Measurements from ENCODE around the gene MMEL1. TPM values are rescaled to one million over a fixed set of nuclear protein-coding genes. Genes with fewer than 3 reads are reported as not detected.

The MMEL1 gene
- total and polyA plus RNA-seq, 2 of the 13 experiments (the other 11 are each of a cell fraction or from before 2014, with no cell fraction given): 0.48 TPM; not detected in 1

DNA sequence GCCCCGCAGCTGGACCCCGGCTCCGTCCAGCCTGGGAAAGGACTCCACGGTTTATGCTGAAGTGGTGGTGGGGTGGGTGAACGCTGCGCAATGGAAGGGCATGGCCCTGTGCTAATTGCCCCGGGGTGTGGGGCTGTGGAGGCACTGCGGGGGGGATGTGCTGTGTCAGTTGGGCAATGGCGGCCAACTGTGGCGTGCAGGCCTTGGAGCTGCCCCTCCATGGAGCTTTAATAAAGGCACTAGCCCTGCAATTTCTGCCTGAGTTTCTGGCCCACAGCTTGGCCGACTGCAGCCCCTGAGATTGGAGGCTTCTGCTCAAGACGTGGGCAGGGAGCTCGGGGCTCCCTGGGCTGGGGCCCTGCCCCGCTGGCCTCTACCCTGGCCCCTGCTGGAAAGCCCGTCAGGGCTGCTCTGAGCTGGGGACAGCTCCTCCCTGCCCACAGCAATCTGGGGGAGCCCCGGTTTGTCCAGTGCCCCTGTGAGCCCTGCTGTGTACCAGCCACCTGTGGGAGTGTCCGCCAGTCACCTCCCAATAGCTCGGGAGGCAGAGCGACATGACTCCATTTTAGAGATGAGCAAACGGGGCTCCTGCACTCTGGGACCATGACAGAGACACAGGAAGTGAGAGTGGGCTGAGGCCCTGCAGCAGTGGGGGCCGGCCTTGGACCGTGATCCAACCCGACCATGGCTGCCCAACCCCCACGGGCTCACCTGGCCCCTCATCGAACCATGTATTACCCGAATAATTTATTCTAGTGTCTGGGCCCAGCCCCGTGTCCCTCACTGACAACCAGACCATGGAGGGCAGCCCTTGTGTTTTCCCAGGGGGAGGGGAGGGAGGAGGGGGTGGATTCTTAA is 85.4 kb downstream of the MMEL1 start (continued):
- TF ChIP-seq LCORL (IDR thresholded peaks at IDR 0.05) (no peak), LCORL (CRISPR knock-in tag; IDR thresholded peaks at IDR 0.05) (0 out of 2 replicates have a peak, but pooled peaks have one; percentile 6), ZNF670 (CRISPR knock-in tag; IDR thresholded peaks at IDR 0.05; ENCODE audit: borderline replicate concordance) (peak; percentile 79; the same call in 1 of the 2 replicates), ZNF331 (CRISPR knock-in tag; IDR thresholded peaks at IDR 0.05) (no peak), PHF8 (CRISPR knock-in tag; IDR thresholded peaks at IDR 0.05) (0 out of 2 replicates have a peak, but pooled peaks have one; percentile 10), ZNF883 (CRISPR knock-in tag; IDR thresholded peaks at IDR 0.05; ENCODE audit: not compliant biosample characterization) (no peak)

GRCh38 chr1:2546515-2547209 is 86.2 kb downstream of the MMEL1 start:
- peak; percentile 56 for ATAC-seq
- BruUV-seq (replicated peaks): TSS peak; percentile 79
- ChIA-PET POLR2A (interaction anchor here (0.6 to 3.4 kb wide), 20 partner anchors 9 to 1308 kb away, joined by 3 to 38 read pairs (median 5); partner anchors contain the start of genes MORN1, PANK4, PEX10 and PRXL2B), CTCF (ENCODE audit: low intra/inter-chr PET ratio, low total read pairs) (interaction anchor here (2.0 kb wide), 1 partner anchor 133 kb away, joined by 18 read pairs; no protein-coding TSS in a partner anchor)
- Histone ChIP-seq H3K9ac (ENCODE audit: insufficient read depth, low read depth, low read length) (peak overlapping the region; percentile 76), H4K20me1 (ENCODE audit: insufficient read depth, low read length) (no peaks in the 10 kb centered on the region), H3K27ac (ENCODE audit: extremely low read length, insufficient read depth, low read length) (peak overlapping the region; percentile 51), H3K9me3 (ENCODE audit: low read length) (no peaks in the 10 kb centered on the region), H2AFZ (ENCODE audit: low read length) (no peak overlapping the region), H3K4me2 (ENCODE audit: low read depth, low read length) (peak overlapping the region; percentile 85), H3K36me3 (replicated peaks in 1 of 2; ENCODE audit: control insufficient read depth in 1 of 2, insufficient read depth in 2 of 2, low read length in 2 of 2) (no peaks in the 10 kb centered on the region), H3K79me2 (ENCODE audit: insufficient read depth, low read length) (no peaks in the 10 kb centered on the region), H3K4me3 (replicated peaks in 1 of 3; ENCODE audit: insufficient read depth in 1 of 3, low read depth in 2 of 3, low read length in 3 of 3) (peak overlapping the region; percentile 61 to 80 (median 64)), H3K4me1 (ENCODE audit: insufficient read depth, low read length) (peaks cover 82% of the 10 kb centered on the region), H3K27me3 (ENCODE audit: control insufficient read depth in 1 of 2, insufficient read depth in 2 of 2, low read length in 2 of 2) (peaks cover 4 to 6% of the 10 kb centered on the region in 2 experiments; a peak in 2 of 5 replicates)
- DNase-seq (ENCODE audit: low spot score): peak; percentile 75
- peak; percentile 15 for FAIRE-seq
- intact Hi-C loops (cut with micrococcal nuclease; ENCODE audit: unreplicated experiment) (loop anchor here (2.0 kb wide), 1 partner anchor 20 kb away; the partner anchor contains the start of gene PANK4), in situ Hi-C loops (cut with HindIII; ENCODE audit: extremely low pct_ligation_motif_present, low pct_unique_long_range_greater_than_20kb) (loop anchor here (5.0 kb wide), 1 partner anchor 134 kb away; the partner anchor contains the start of gene PEX10)
- WGBS (ENCODE audit: low lambda C conversion rate): 0% methylated on average over 8 of the region's 52 CpGs
- no peak for TF ChIP-seq MAF1 (CRISPR knock-in tag; IDR thresholded peaks at IDR 0.05; ENCODE audit: borderline replicate concordance)
- peak; percentile 89 for TF ChIP-seq PATZ1 (CRISPR knock-in tag; IDR thresholded peaks at IDR 0.05)
- TF ChIP-seq HNRNPLL (IDR thresholded peaks at IDR 0.05; ENCODE audit: low read depth, low read length, poor library complexity, severe bottlenecking): peak; percentile 72
- TF ChIP-seq ZNF737 (CRISPR knock-in tag; IDR thresholded peaks at IDR 0.05; ENCODE audit: borderline replicate concordance): no peak
- peak; percentile 50; the same call in 1 of the 2 replicates for TF ChIP-seq POGK (CRISPR knock-in tag; conservative IDR thresholded peaks at IDR 0.05)
- peak; percentile 58; the same call in 1 of the 2 replicates for TF ChIP-seq ZNF563 (CRISPR knock-in tag; IDR thresholded peaks at IDR 0.05)
- no peak for TF ChIP-seq ZNF354B (CRISPR knock-in tag; IDR thresholded peaks at IDR 0.05)
- TF ChIP-seq IRF1 (CRISPR knock-in tag; IDR thresholded peaks at IDR 0.05; ENCODE audit: low read depth): no peak
- TF ChIP-seq KAT8 (CRISPR knock-in tag; IDR thresholded peaks at IDR 0.05): peak; percentile 17; the same call in 1 of the 2 replicates

Data from HepG2 (cell line).